Right lobe of liver (tissue), 4 donors: ENCODE data around the gene TRIOBP.

Experiments
- CTCF ChIP-seq, 4 donors: fragments of 200-600 bp in 3 of 4; fragments of 450-650 bp in 1 of 4; IDR thresholded peaks; one replicate each; pipeline versions ENCODE4 v1.5.1 to v1.8.0; 2016 to 2022; ENCODE audit warnings: antibody characterized with exemption in 4 of 4, mild to moderate bottlenecking in 2 of 4
- POLR2A ChIP-seq: fragments of 450-650 bp; IDR thresholded peaks from one replicate; pipeline ENCODE4 v1.6.1; 2017; ENCODE audit warnings: antibody characterized with exemption, mild to moderate bottlenecking
- donor health status: DM: no; HTN: no; CAD: no.
- donor health status: DM: no; HTN: no; CAD: no.
- donor health status: DM: no; HTN: yes; CAD: no.

- TF ChIP-seq CTCF (IDR thresholded peaks at IDR 0.05) (no peak), POLR2A (no peak)
Measured at GRCh38 chr22:37820350-37820749, 123.5 kb downstream of the TRIOBP start.
